Mesendoderm (in vitro differentiated cells): Measurements from ENCODE around the gene POM121C.
"Not testable (repeated sequence)": the region's sequence is repeated elsewhere in the genome, so short reads cannot be mapped to it uniquely, and the experiment has no call there.

Experiments
- DNase-seq: peaks from one replicate; pipeline ENCODE4 v3.0.0; 2013
- H2AK5ac ChIP-seq: 2 replicates; pipeline ENCODE4 v1.6.1; 2013; ENCODE audit warnings: low read length, inconsistent platforms
- H2BK120ac ChIP-seq: 2 replicates; pipeline ENCODE4 v1.6.1; 2013; ENCODE audit warnings: low read depth, mild to moderate bottlenecking, low read length, moderate library complexity, mixed read lengths
- H2BK15ac ChIP-seq: replicated peaks from 2 replicates; pipeline ENCODE4 v1.6.1; 2013; ENCODE audit warnings: low read depth, mild to moderate bottlenecking, moderate library complexity
- H2BK5ac ChIP-seq: 2 replicates; pipeline ENCODE4 v1.6.1; 2013; ENCODE audit warnings: low read length, inconsistent platforms
- H3K18ac ChIP-seq: 2 replicates; pipeline ENCODE4 v1.6.1; 2013; ENCODE audit warnings: mild to moderate bottlenecking, low read length, mixed read lengths
- H3K23ac ChIP-seq: one replicate; pipeline ENCODE4 v1.6.1; 2013; ENCODE audit warnings: low read length
- H3K27ac ChIP-seq: 2 replicates; pipeline ENCODE4 v1.5.1; 2013; ENCODE audit warnings: low read depth, mild to moderate bottlenecking, inconsistent platforms, low read length, moderate library complexity
- H3K27me3 ChIP-seq: 2 replicates; pipeline ENCODE4 v1.6.1; 2013; ENCODE audit warnings: low read length, control low read depth, mild to moderate bottlenecking, inconsistent platforms; ENCODE audit not compliant: insufficient read depth, poor library complexity
- H3K36me3 ChIP-seq: 2 replicates; pipeline ENCODE4 v1.6.1; 2013; ENCODE audit warnings: low read length, inconsistent platforms; ENCODE audit not compliant: control insufficient read depth, insufficient read depth
- H3K4ac ChIP-seq: one replicate; pipeline ENCODE4 v1.6.1; 2013; ENCODE audit warnings: low read depth, mild to moderate bottlenecking, low read length, moderate library complexity
- H3K4me1 ChIP-seq: 2 replicates; pipeline ENCODE4 v1.6.1; 2013; ENCODE audit warnings: low read depth, low read length, inconsistent platforms; ENCODE audit not compliant: control insufficient read depth
- H3K4me2 ChIP-seq: 2 replicates; pipeline ENCODE4 v1.6.1; 2013; ENCODE audit warnings: low read length
- H3K4me3 ChIP-seq: 2 replicates; pipeline ENCODE4 v1.5.1; 2013; ENCODE audit warnings: mild to moderate bottlenecking, low read length
- H3K56ac ChIP-seq: one replicate; pipeline ENCODE4 v1.6.1; 2013; ENCODE audit warnings: low read length
- H3K79me1 ChIP-seq: 2 replicates; pipeline ENCODE4 v1.6.1; 2013; ENCODE audit warnings: low read length, inconsistent platforms
- H3K79me2 ChIP-seq: 2 replicates; pipeline ENCODE4 v1.6.1; 2013; ENCODE audit warnings: mild to moderate bottlenecking, low read length; ENCODE audit not compliant: control insufficient read depth, insufficient read depth
- H3K9ac ChIP-seq: 2 replicates; pipeline ENCODE4 v1.6.1; 2013; ENCODE audit warnings: low read length, inconsistent platforms
- H4K5ac ChIP-seq: one replicate; pipeline ENCODE4 v1.6.1; 2013; ENCODE audit warnings: low read length
- H4K8ac ChIP-seq: one replicate; pipeline ENCODE4 v1.6.1; 2013; ENCODE audit warnings: low read depth, mild to moderate bottlenecking, control low read depth, low read length, moderate library complexity
- WGBS: extraction: QIAGEN DNeasy Blood & Tissue Kit; methylation state at CpG from one replicate; pipeline ENCODE4 v1.1.7; 2013; ENCODE audit warnings: low lambda C conversion rate, missing lambda C conversion rate; ENCODE audit not compliant: insufficient coverage; ENCODE audit errors: extremely low coverage; 5-methylcytosine and 5-hydroxymethylcytosine counted together

The POM121C gene

GRCh38 chr7:75409880-75410822, 75.9 kb downstream of the POM121C start:
- H3K9ac ChIP-seq, H3K18ac ChIP-seq, H3K56ac ChIP-seq, H3K23ac ChIP-seq, DNase-seq, H2BK15ac ChIP-seq, H3K27me3 ChIP-seq, H3K4me2 ChIP-seq, H3K4me1 ChIP-seq, H3K79me2 ChIP-seq, H2BK120ac ChIP-seq, H2BK5ac ChIP-seq, H4K5ac ChIP-seq, H3K4me3 ChIP-seq, H3K36me3 ChIP-seq, H4K8ac ChIP-seq, H3K4ac ChIP-seq, H3K27ac ChIP-seq, H3K79me1 ChIP-seq, H2AK5ac ChIP-seq: not testable (repeated sequence)
- WGBS, result no CpG with 5 or more reads among the region's 74 CpGs

DNA sequence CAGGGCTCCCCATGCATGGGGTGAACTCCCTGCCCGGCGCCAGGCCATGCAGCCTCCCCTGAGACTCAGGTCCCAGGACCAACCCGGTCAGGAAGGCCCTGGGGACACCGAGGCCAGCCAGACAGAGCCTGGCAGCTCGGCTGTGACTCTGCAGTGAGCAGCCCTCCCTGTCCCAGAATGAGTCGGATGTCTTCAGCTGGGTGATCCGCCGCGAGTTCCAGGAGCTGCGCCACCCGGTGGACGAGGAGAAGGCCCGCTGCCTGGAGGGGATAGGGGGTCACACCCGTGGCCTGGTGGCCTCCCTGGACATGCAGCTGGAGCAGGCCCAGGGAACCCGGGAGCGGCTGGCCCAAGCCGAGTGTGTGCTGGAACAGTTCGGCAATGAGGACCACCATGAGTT, 81.4 kb downstream of the POM121C start:
- not testable (repeated sequence) for H3K18ac ChIP-seq, H3K9ac ChIP-seq, H3K27ac ChIP-seq, H3K79me1 ChIP-seq, H3K27me3 ChIP-seq, H3K79me2 ChIP-seq, H3K4ac ChIP-seq, H2BK15ac ChIP-seq, H3K56ac ChIP-seq, H3K4me2 ChIP-seq, H4K8ac ChIP-seq, DNase-seq, H2BK120ac ChIP-seq, H3K4me3 ChIP-seq, H4K5ac ChIP-seq, H3K4me1 ChIP-seq, H3K23ac ChIP-seq, H2BK5ac ChIP-seq, H2AK5ac ChIP-seq, H3K36me3 ChIP-seq
- no CpG with 5 or more reads among the region's 18 CpGs for WGBS

DNA sequence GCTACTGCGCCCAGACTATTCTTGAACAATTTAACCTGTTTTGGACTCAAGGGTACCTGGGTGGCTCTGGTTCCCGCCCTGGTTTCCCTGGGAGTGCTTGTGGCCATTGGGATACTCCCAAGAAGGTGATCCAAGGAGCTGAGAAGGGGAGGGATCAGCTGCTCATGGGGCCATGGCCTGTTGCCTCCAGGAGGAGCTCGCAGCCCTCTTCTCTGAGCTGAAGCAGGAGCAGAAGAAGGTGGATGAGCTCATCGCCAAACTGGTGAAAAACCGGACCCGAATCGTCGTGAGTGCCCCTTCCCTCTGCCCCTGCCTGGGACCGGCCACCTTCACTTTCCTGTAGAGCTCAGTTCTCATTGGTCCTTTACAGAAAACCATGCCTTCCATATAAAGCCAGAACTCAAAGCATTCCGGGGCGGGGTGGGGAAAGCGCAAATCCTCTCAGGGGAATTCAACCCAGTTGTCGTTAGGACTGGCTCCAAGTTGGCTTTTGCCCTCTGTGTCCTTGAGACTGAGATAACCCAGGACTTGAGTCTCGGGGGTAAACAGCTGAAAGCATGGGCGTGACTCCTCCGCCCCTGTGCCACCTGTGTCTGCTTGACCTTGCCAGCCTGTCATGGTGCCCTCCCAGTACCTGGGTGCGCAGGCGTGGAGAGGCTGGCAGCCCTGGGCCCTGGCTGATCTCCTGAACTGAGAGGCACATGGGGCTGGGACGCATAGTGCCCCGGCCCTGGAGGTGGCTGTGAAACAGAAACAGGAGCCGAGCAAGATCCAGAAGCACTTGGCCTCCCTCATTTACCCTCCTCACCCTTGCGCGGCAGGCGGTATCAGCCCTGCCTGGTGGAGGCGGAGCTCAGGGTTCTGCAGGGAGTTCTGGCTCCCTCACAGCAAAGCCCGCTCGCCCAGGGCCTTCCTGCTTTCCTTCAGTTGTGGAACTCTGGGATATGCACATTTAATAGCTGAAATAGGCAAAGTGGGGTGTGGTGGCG, 82.3 kb downstream of the POM121C start:
- not testable (repeated sequence) for H2BK120ac ChIP-seq, H3K27ac ChIP-seq, H2BK5ac ChIP-seq, H4K5ac ChIP-seq, H3K79me1 ChIP-seq, H3K4me1 ChIP-seq, H3K27me3 ChIP-seq, H3K79me2 ChIP-seq, H3K4ac ChIP-seq, DNase-seq, H4K8ac ChIP-seq, H3K18ac ChIP-seq, H3K4me2 ChIP-seq, H3K36me3 ChIP-seq, H2AK5ac ChIP-seq, H3K9ac ChIP-seq, H3K56ac ChIP-seq, H3K23ac ChIP-seq, H3K4me3 ChIP-seq, H2BK15ac ChIP-seq
- no CpG with 5 or more reads among the region's 28 CpGs for WGBS

DNA sequence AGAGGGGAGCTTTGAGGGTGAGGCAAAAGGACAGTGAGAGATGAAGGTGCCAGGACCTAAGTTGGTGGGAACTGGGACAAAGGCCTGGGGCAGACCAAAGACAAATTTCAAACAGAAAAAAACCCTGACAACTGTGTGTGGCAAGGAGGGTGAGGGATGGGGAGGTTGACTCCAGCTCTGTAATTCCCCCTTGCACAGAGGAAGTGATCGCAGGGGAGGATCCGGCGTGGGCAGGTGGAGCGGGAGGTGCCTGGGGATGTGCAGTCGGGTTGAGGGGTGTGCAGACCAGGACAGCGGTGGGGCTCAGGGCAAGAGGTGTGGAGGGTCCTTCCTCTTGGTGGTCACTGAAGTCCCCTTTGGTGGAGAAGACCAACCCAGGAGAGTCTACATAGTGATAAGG, 85.5 kb downstream of the POM121C start:
- H3K4me2 ChIP-seq, DNase-seq, H2BK15ac ChIP-seq, H2BK5ac ChIP-seq, H3K18ac ChIP-seq, H4K8ac ChIP-seq, H3K79me2 ChIP-seq, H3K4me3 ChIP-seq, H3K27me3 ChIP-seq, H3K79me1 ChIP-seq, H3K56ac ChIP-seq, H3K27ac ChIP-seq, H3K9ac ChIP-seq, H3K36me3 ChIP-seq, H3K4ac ChIP-seq, H2AK5ac ChIP-seq, H3K23ac ChIP-seq, H4K5ac ChIP-seq, H2BK120ac ChIP-seq, H3K4me1 ChIP-seq: not testable (repeated sequence)
- WGBS, result no CpG with 5 or more reads among the region's 6 CpGs

DNA sequence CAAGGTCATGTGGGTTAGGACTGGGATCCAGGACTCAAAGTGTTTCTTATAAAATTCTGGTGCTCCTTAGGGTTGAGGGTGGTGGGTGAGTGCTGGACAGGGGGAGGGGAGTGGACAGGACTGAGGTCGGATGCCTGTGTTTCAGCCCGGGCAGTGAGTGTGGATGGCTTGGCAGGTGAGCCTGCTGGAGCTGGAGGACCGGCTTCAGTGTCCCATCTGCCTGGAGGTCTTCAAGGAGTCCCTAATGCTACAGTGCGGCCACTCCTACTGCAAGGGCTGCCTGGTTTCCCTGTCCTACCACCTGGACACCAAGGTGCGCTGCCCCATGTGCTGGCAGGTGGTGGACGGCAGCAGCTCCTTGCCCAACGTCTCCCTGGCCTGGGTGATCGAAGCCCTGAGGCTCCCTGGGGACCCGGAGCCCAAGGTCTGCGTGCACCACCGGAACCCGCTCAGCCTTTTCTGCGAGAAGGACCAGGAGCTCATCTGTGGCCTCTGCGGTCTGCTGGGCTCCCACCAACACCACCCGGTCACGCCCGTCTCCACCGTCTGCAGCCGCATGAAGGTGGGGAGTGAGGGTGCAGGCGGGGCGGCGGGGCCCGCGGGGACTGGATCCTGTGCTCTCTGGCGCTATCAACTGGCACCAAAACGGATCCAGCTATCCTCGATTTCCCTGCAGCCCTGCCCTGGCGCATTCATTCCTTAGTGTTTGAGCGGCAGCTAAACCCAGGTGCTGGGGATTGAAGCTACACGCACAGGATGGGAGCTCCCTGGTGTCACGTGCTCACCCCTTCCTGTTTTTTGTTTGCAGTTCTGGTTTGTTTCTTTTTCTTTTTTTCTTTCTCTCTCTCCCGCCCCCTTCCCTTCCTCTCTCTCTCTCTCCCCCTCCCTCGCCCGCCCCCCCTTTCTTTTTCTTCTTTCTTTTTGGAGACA, 87.1 kb downstream of the POM121C start:
- H3K4me3 ChIP-seq, H2AK5ac ChIP-seq, H3K4me1 ChIP-seq, H3K36me3 ChIP-seq, H2BK120ac ChIP-seq, H3K27ac ChIP-seq, H3K18ac ChIP-seq, H3K9ac ChIP-seq, H3K23ac ChIP-seq, H3K56ac ChIP-seq, H3K4ac ChIP-seq, H3K79me1 ChIP-seq, H3K27me3 ChIP-seq, H3K79me2 ChIP-seq, DNase-seq, H3K4me2 ChIP-seq, H2BK15ac ChIP-seq, H4K5ac ChIP-seq, H4K8ac ChIP-seq, H2BK5ac ChIP-seq: not testable (repeated sequence)
- WGBS, result no CpG with 5 or more reads among the region's 34 CpGs
